NT2/D1 (cell line): Measurements from ENCODE around the gene NEB.

Experiments used
- SUZ12 ChIP-seq: IDR thresholded peaks from 2 replicates; pipeline ENCODE4 v1.6.1; 2011; ENCODE audit not compliant: insufficient read length, insufficient read depth; ENCODE audit errors: extremely low read depth
- YY1 ChIP-seq: IDR thresholded peaks from 2 replicates; pipeline ENCODE4 v1.6.1; 2011; ENCODE audit not compliant: insufficient read length, insufficient read depth

GRCh38 chr2:151520976-151521375 lies 213.3 kb downstream of the NEB start:
- no peak for TF ChIP-seq SUZ12
- TF ChIP-seq YY1 = no peak
